HCEC 1CT (cell line): ENCODE results near the gene PKD2.
A peak's percentile ranks its signal among the peaks of the same experiment; 100 is the strongest.
"Not testable (repeated sequence)": the region's sequence is repeated elsewhere in the genome, so short reads cannot be mapped to it uniquely, and the experiment has no call there.

Source experiments
- DNase-seq: peaks from one replicate; pipeline ENCODE4 v3.0.0-alpha.2; 2017

The PKD2 gene

DNA sequence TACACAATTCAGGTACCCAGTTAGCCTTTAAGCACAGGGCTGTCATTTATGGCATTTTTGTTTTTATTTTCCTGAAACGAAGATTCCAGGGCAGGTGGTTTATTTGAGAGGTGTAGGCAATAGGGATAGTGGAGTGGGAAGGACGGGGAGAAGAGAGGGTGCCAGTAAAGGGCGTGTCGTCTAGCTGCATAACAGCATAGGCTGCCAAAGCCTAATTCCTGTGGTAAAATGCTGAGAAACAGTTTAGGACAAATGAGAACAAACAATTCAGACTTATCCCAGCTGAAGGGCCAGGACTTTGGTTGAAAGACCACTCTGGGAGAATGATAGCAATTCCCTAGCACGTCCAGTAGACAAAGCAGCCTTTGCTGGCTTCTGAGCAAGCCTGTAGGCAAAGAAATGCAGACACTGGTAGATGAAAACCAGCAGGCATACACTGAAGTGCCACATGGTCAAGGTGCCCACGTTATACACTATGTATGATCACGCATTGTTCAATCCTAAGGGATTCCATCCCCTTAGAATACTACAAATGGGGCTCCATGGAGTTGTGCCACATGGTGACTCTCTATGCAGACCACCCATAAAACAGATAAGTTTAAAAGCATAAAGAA lies 70.6 kb downstream of the PKD2 start:
- no peak for DNase-seq

DNA sequence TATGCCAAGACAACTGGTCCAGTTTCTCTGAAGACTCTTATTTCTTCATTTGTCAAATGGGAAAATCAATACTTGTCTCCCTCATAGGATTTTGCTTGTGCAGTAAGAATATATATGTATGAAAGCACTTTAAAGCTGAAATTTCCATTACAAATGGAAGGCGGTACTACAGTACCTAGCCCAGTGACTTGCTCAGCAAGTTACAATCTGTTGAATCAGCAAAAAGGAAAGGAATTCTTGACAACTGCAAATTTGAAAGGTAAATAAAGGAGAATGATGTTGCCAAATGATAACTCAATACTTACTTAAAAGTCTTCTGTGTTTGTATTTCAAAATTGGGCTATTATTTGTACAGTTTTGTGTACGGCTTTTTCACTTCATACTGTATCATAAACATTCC lies 71.1 kb downstream of the PKD2 start:
- no peak for DNase-seq

DNA sequence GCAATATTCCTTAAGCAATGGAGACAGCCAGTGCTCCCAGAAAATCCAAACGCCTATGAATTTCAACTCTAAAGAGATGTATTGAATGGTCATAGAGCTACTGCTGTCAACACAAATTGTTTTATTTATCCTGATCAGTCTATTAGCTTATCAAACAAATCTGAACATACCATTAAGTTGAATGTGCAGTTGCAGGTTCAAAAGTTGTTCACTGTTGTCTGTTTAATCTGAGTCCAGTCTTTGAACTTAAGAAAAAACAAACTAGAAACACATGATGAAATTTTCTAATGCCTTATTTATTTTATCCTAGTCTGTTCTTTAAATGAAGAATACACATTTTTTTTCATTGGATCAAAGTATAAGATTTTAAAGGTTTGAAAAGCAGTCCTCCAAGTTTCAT lies 73.2 kb downstream of the PKD2 start:
- DNase-seq, result no peak

DNA sequence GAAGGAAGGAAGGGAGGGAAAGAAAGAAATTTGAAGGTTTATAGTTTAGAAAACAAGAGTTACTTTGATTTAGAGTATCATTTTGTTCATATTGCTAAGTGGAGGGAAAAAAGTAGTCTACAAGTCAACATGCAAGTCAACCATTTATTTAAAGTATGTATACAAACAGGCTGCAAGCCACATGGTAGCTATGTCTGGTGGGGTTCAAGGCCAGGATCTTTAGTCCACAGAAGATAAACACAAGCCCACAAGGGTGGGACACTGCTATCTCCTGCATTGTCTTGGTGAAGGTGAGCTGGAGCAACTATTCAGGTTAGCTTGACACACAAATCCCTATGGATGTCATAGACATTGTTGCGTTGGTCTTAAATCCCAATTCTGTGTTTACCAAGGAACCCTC lies 79.6 kb downstream of the PKD2 start:
- DNase-seq, result no peak

DNA sequence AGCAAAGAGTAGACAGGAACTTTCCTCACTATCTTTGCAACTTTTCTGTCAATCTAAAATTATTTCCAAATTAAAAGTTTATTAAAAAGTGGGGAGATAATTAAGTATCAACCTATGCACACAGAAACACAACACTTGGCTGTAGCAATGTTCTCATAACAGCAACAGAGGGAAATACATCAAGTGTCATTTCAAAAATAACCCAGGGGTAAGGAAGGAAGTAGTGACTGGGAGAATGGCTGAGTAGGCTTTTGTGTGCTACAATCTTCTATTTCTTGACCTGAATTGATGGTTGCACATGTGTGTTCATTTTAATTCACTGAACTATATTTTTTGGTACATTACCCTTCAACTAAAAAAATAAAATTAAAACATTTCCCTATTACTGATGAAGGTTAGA lies 83.5 kb downstream of the PKD2 start:
- no peak for DNase-seq

DNA sequence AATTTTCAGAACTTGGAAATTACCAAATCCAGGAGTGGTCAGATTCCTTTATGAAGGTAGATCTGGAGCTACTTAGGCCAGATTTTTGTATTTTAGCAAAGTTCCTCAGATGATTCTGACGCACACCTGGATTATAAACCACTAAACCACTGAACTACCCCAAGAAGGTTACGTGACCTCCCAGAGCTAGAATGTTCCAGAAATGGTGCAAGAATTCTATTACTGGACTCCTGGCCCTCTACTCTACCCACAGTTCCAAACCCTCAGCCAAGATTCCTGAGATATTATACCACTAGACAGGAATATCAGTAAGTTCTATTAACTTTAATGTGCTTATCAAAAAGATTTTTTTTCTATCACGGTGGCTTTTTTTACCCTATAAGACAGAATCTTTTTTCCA lies 83.9 kb downstream of the PKD2 start:
- DNase-seq, result no peak

DNA sequence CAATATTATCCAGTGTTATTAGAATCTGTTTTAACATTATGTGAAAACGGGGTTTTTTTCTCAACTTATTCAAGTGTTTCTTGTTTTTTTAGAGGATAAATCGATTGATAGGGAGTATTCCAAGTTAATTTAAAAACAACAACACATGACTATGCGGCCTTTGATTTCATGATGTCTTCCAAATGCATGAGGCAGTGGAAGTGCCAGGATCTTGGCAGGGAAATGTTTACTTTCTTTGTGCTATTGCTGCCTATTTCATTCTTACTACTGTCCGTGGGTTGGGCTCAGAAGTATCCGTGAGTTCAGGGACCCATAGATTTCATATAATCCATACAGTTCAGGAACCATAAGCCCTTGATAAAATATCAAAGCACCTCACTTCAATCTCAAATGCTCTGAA lies 86.4 kb downstream of the PKD2 start:
- DNase-seq, result no peak

DNA sequence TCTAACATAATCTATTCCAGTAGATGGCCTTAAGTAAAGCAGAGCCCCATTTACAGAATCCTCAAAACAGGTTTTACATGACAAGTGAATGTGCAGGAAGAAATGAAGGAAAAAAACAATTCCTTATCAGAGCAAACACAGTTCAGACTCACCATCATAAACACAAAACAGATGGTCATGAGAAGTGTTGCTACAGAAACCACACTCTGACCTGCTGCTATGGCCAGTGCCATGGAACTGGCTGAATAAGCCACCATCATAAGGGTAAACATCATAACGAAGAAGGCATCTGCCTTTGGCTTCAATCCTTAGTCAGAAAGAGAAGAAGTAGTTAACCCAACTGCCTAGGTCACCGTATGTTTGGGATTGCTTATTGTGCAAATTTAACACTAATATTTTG lies 89.9 kb downstream of the PKD2 start:
- DNase-seq, result peak; percentile 13

DNA sequence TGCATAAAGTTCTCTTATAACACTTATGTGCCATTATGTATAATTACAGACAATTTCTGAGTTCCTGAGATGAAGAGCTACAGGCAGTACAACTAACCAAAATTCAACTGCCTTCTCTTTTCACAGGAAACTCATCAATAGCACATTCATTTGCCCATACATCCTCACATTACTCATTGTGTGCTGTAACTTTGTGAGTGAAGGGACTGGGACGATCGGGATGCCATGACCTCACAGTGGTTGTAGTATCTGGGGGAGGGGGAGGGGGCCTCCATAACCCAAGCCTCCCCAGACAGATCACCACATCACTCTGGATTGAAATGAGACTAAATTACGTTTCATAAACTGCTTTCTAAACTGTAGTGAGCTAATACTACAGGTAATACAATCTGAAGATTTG lies 90.3 kb downstream of the PKD2 start:
- DNase-seq, result no peak

DNA sequence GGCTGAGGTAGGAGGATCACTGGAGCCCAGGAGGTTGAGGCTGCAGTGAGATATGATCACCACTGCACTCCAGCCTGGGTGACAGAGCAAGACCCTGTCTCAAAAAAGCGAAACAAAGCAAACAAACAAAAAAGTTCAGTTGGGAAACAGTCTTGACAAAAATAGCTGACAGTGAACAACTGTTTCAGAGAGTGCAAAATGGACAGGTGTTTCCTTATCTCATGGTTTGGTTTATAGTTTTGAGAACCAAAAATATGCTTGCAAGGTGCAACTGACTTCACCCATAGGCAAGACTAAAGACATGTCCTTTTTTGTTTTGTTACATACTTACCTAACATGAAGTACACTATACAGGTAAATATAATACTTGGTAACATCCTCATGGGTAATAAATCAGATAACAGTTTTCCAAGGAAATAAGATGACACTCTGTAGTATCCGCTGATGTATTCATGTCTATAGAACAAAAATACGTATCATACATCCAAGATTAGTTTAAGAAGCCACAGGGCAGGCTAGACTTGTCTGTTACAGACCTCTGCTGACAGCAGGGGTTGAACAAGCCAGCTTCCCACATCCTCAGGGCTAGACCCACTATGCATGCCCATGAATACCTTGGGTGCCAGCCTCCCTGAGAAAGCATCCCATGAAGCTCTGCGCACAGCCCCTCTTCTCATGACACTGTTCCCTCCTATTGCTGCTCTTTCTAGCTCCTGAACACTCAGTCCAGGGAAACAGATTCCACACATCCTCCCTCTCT lies 91.7 kb downstream of the PKD2 start:
- DNase-seq, result no peak

DNA sequence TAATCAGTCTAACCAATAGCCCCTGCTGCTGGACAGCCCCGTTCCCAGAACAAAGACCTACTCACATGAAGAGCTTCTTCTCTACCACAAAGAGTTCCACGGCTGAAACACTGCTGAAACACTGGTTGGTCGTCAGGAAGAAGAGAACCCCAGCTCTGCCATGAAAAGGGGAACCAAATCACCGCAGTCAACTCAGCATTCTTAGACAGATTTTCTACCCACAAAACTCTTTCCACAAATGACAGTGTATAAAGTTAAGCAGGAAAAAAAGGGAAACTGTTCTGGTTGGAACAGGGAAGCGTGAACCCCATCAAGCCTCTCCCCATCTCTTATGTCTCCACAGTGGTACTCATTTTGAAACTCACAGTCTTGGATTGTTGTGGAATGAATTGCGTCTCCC lies 93.7 kb downstream of the PKD2 start:
- DNase-seq, result no peak

DNA sequence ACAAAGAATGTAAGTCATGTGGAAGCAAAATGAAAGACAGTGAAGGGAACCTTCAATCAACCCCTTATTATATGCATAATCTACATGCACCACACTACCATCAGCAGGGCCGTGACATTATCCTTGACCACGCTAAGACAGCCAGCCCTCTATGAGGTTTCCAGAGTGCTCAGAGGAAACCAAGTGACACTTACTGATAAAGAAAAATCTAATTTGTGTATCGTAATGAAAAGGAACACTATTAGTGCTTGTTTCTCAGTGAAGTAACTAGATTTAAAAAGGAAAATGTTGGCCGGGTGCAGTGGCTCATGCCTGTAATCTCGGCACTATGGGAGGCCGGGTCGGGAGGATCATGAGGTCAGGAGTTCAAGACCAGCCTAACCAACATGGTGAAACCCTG lies 94.6 kb downstream of the PKD2 start:
- no peak for DNase-seq

DNA sequence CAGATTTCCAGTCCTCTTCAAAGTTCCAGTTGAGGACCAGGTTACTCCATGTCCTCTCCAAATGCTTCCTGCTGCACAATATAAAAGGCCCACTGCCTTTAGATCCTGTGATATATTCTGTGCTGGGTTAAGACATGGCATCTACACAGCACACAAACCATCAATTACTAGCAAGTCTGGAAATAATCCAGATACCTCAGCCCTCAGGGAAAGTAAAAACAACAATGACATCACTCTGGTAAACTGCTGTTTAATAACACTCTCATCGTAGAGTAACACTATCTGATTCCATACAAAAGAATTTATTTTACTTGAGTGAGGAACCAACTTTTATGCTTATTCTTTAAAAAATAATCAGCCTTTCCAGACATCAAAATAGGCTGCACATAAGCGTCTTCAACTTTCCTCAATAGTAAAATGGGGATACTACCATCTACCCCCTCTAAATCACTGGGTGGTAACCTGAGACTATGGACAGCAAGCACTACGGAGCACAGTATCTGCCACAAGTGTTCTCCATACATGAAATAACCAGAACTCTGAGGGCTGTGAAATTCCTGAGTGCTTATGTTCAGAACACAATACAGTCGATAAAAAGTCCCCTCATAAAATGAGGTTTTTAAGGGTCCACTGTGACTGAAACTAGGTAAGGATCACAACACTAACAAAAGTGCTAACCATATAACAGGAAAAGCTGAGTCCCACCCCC lies 97.6 kb downstream of the PKD2 start:
- DNase-seq, result peak; percentile 72

DNA sequence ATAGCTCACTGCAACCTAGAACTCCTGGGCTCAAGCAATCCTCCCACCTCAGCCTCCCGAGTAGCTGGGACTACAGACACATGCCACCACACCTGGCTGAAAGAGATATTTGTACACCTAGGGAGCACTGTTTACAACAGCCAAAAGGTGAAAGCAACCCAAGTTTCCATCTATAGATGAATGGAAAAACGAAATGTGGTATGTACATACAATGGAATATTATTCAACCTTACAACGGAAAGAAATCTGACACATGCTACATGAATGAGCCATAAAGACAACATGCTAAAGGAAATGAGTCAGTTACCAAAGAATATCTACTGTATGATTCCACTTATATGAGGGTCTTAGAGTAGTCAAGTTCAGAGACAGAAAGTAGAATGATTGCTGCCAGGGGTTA lies 98.8 kb downstream of the PKD2 start:
- peak; percentile 56 for DNase-seq

DNA sequence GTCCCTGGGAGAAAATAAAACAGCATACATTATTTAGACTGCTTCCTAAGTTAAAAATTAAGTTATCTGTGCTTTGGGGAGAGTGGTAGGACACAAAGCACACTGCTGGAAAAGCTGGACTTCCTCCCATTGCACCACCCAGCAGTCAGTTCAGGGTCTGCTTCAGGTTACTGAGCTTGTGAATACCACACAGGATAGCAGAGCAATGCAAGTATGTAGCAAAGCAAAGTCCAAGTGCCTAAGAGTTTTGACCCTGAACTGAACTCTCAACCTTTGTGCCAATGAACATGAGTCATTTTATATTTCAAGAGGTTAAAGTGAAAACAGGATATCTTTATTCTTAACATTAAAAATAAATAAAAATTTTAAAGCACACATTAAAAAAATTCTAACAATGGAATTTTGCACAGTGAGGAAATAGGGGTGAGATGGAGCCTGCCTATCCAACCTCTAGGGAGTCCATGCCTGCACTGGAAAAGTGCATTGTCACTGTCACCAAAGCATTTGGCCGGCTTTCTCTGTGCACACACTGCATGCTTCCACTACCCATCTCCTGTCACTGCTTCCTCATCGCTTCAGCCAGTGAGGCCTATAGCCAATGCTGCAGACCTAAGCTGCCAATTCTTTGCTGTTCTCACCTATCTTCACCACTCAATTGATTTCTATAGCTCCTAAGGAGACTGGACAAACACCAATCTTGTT lies 100.1 kb downstream of the PKD2 start:
- DNase-seq, result peak; percentile 4

DNA sequence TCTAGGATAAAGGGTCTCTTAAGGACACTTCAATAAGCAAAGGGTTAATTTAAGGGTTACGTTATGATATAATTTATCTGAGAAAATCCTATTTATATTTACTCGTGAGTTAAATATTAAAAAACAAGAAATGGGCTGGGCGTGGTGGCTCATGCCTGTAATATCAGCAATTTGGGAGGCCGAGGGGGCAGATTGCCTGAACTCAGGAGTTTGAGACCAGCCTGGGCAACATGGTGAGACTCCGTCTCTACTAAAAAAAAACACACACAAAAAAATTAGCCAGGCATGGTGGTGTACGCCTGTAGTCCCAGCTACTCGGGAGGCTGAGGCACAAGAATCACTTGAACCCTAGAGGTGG lies 100.7 kb downstream of the PKD2 start:
- not testable (repeated sequence) for DNase-seq

DNA sequence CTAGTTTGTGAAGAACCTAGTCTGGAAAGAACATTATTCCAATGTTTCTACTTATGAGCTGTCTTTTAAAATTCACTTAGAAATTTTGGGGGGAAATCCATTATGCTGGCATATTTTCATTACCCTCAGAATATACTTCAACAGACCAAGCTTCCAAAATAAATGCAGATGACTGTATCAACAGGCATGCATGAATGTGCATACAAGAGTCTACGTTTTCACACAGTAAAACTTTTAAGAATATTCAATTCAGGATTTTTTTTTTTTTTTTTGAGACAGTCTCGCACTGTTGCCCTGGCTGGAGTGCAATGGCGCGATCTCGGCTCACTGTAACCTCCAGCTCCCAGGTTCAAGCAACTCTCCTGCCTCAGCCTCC lies 101.3 kb downstream of the PKD2 start:
- no peak for DNase-seq

DNA sequence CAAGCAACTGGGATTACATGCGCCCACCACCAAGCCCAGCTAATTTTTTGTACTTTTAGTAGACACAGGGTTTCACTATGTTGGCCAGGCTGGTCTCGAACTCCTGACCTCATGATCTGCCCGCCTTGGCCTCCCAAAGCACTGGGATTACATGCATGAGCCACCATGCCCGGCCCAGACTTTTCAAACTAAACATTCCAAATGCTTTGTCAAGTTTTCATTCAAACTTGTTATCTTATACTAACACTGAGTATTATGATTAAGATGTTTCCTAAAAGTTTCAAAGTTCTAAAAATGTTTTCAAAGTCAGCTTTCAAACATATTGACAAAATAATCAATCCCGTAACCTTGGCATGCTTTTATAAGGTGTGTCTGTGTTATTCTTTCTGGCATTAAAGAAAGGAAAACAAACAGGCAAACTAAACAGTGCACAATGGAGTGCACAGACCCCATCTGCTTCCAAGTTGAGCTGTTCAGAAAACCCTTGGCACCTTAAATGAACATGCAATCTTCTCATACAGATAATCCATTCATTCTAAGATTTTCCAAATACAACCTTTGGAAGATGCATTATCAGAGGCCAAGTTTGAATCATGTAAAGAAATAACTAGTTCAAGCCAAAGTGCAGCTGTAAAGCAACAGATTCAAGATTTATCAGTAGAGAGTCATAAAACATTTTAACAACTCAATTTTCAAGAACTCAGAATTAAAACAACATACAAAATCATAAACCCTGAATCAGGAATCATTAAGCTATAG lies 101.9 kb downstream of the PKD2 start:
- DNase-seq, result no peak

DNA sequence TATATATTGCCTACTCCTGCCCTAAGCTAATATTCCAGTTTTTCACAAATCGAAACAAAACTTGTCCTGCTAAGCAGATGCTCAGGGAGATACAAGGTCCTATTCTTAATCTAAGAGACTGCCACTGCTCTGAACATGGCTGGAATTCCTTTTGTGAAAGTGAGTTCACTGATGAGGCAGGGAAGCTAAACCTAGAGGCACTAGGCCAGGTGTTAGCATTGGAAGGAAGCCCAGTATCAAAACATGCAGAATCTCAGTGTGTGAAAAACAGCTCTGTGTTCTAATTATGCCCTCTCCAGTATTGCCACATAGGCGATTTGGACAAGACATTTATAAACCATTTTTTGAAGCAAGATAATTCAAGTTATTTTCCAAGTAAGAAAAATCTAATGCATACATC lies 103.4 kb downstream of the PKD2 start:
- no peak for DNase-seq

DNA sequence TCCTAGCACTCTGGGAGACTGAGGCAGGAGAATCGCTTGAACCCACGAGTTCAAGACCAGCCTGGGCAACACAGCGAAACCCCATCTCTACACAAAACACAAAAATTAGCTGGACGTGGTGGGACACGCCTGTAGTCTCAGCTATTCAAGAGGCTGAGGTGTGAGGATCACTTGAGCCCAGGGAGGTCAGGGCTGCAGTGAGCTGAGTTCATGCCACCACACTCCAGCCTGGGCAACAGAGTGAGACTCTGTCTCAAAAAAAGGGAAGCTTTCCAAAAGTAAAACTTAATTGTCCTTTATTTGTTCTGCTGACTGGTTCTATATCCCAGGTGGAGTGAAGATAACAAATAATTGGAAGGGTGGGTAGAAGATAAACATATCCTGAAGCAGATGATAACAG lies 105.4 kb downstream of the PKD2 start:
- DNase-seq, result no peak

DNA sequence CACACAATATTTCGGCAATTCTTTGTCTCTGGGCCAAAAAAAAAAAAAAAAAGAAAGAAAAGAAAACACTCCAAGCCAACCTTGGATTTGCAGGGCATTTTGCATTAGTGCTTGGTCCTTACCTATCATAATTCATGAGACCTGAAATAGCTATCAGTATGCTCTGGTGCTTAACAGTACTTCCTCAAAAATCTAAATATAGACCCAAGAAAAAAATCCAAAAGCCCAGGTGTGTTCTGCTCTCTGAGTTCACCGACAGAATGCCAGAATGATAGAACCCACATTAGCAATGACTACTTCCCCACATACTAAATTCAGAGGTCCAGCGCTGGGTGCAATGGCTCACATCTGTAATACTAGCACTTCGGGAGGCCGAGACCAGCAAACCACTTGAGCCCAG lies 108.2 kb downstream of the PKD2 start:
- DNase-seq, result no peak

DNA sequence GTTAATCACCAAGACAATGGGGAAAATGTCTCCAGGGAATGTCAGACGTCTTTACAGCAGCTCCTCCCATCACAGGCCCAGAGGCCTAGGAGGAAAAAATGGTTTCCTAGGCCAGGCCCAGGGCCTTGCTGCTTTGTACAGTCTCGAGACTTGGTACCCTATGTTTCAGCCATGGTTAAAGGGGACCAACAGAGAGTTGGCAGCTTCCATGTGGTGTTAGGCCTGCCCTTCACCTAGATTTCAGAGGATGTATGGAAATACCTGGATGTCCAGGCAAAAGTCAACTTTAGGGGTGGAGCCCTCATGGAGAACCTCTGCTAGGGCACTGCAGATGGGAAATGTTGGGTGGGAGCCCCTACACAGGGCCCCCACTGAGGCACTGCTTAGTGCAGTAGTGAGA lies 112.5 kb downstream of the PKD2 start:
- DNase-seq, result no peak

DNA sequence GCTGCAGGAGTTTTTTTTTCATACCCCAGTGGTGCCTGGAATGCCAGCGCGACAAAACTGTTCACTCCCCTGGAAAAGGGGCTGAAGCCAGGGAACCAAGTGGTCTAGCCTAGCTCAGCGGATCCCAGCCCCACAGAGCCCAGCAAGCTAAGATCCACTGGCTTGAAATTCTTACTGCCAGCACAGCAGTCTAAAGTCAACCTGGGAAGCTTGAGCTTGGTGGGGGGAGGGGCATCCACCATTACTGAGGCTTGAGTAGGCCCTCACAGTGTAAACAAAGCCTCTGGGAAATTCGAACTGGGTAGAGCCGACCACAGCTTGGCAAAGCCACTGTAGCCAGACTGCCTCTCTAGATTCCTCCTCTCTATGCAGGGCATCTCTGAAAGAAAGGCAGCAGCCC lies 114.8 kb downstream of the PKD2 start:
- DNase-seq, result not testable (repeated sequence)
